ENCODE results near the gene DENND1B. TPM values are rescaled to one million over a fixed set of nuclear protein-coding genes. Genes with fewer than 3 reads are reported as not detected.

The DENND1B gene
- total and polyA plus RNA-seq, 4 donors, result 1.7 to 13.7 (median 7.9) TPM

DNA sequence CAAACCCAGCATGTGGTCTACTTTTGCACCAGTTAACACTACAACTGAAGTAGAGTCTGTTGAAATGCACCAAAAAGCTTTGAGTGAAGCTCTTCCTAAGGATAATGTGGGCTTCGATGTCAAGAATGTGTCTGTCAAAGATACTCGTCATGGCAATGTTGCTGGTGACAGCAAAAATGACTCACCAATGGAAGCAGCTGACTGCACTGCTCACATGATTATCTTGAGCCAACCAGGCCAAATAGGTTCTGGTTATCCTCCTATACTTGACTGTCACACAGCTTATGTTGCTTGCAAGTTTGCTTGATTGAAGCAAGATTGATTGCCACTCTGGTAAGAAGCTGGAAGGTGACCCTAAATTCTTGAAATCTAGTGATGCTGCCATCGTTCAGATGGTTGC, 85.2 kb downstream of the DENND1B start:
- WGBS, result 96% methylated on average over 3 of the region's 3 CpGs

DNA sequence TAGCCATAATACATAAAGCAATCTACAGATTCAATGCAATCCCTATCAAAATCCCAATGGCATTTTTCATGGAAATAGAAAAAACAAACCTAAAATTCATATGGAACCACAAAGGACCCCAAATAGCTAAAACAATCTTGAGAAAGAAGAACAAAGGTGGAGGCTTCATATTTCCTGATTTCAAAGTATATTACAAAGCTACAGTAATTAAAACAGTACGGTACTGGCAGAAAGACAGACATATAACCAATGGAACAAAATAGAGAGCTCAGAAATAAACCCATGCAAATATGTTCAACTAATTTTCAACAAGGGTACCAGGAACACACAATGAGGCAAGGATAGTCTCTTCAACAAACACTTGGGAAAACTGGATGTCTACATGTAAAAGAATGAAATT, 87.0 kb downstream of the DENND1B start:
- TF ChIP-seq, protein P1, sequence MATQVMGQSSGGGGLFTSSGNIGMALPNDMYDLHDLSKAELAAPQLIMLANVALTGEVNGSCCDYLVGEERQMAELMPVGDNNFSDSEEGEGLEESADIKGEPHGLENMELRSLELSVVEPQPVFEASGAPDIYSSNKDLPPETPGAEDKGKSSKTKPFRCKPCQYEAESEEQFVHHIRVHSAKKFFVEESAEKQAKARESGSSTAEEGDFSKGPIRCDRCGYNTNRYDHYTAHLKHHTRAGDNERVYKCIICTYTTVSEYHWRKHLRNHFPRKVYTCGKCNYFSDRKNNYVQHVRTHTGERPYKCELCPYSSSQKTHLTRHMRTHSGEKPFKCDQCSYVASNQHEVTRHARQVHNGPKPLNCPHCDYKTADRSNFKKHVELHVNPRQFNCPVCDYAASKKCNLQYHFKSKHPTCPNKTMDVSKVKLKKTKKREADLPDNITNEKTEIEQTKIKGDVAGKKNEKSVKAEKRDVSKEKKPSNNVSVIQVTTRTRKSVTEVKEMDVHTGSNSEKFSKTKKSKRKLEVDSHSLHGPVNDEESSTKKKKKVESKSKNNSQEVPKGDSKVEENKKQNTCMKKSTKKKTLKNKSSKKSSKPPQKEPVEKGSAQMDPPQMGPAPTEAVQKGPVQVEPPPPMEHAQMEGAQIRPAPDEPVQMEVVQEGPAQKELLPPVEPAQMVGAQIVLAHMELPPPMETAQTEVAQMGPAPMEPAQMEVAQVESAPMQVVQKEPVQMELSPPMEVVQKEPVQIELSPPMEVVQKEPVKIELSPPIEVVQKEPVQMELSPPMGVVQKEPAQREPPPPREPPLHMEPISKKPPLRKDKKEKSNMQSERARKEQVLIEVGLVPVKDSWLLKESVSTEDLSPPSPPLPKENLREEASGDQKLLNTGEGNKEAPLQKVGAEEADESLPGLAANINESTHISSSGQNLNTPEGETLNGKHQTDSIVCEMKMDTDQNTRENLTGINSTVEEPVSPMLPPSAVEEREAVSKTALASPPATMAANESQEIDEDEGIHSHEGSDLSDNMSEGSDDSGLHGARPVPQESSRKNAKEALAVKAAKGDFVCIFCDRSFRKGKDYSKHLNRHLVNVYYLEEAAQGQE (IDR thresholded peaks at IDR 0.05), result no peak
- TF ChIP-seq, protein P2, sequence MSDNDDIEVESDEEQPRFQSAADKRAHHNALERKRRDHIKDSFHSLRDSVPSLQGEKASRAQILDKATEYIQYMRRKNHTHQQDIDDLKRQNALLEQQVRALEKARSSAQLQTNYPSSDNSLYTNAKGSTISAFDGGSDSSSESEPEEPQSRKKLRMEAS (IDR thresholded peaks at IDR 0.05), result no peak
- no peak for TF ChIP-seq RXRA (IDR thresholded peaks at IDR 0.05)
- TF ChIP-seq, protein P3, sequence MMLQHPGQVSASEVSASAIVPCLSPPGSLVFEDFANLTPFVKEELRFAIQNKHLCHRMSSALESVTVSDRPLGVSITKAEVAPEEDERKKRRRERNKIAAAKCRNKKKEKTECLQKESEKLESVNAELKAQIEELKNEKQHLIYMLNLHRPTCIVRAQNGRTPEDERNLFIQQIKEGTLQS (IDR thresholded peaks at IDR 0.05), result no peak
- no peak for TF ChIP-seq HNF4G (IDR thresholded peaks at IDR 0.05)
- no peak for TF ChIP-seq TAF1 (conservative IDR thresholded peaks at IDR 0.05)
- TF ChIP-seq, protein P4, sequence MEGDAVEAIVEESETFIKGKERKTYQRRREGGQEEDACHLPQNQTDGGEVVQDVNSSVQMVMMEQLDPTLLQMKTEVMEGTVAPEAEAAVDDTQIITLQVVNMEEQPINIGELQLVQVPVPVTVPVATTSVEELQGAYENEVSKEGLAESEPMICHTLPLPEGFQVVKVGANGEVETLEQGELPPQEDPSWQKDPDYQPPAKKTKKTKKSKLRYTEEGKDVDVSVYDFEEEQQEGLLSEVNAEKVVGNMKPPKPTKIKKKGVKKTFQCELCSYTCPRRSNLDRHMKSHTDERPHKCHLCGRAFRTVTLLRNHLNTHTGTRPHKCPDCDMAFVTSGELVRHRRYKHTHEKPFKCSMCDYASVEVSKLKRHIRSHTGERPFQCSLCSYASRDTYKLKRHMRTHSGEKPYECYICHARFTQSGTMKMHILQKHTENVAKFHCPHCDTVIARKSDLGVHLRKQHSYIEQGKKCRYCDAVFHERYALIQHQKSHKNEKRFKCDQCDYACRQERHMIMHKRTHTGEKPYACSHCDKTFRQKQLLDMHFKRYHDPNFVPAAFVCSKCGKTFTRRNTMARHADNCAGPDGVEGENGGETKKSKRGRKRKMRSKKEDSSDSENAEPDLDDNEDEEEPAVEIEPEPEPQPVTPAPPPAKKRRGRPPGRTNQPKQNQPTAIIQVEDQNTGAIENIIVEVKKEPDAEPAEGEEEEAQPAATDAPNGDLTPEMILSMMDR (IDR thresholded peaks at IDR 0.05; ENCODE audit: low read depth, low read length, missing input control), result no peak
- no peak for TF ChIP-seq FOXA1 (IDR thresholded peaks at IDR 0.05)
- TF ChIP-seq HNF4A (conservative IDR thresholded peaks at IDR 0.05), result no peak
- no peak for TF ChIP-seq GABPA (IDR thresholded peaks at IDR 0.05 in 1 of 2, conservative IDR thresholded peaks at IDR 0.05 in 1 of 2)
- TF ChIP-seq FOXA2 (IDR thresholded peaks at IDR 0.05), result no peak
- TF ChIP-seq, protein P5, sequence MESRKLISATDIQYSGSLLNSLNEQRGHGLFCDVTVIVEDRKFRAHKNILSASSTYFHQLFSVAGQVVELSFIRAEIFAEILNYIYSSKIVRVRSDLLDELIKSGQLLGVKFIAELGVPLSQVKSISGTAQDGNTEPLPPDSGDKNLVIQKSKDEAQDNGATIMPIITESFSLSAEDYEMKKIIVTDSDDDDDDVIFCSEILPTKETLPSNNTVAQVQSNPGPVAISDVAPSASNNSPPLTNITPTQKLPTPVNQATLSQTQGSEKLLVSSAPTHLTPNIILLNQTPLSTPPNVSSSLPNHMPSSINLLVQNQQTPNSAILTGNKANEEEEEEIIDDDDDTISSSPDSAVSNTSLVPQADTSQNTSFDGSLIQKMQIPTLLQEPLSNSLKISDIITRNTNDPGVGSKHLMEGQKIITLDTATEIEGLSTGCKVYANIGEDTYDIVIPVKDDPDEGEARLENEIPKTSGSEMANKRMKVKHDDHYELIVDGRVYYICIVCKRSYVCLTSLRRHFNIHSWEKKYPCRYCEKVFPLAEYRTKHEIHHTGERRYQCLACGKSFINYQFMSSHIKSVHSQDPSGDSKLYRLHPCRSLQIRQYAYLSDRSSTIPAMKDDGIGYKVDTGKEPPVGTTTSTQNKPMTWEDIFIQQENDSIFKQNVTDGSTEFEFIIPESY (IDR thresholded peaks at IDR 0.05), result no peak
- TF ChIP-seq JUND (IDR thresholded peaks at IDR 0.05), result no peak
- no peak for TF ChIP-seq NR2F2 (IDR thresholded peaks at IDR 0.05)
- no peak for TF ChIP-seq SP1 (IDR thresholded peaks at IDR 0.05)
- TF ChIP-seq RAD21 (IDR thresholded peaks at IDR 0.05), result no peak
- no peak for TF ChIP-seq EGR1 (IDR thresholded peaks at IDR 0.05; ENCODE audit: low read depth in 2 of 2)
- no peak for TF ChIP-seq YY1 (IDR thresholded peaks at IDR 0.05)
- Histone ChIP-seq H3K4me1 (ENCODE audit: control insufficient read depth in 4 of 4, insufficient read depth in 4 of 4, low read length in 3 of 4) (peaks cover 0 to 17% (median 12%) of the 10 kb centered on the region in 4 donors), H3K27me3 (ENCODE audit: control insufficient read depth in 4 of 4, insufficient read depth in 4 of 4, low read length in 3 of 4) (no peaks in the 10 kb centered on the region), H3K9me3 (ENCODE audit: control insufficient read depth in 4 of 4, low read length in 3 of 4) (peaks cover 0 to 5% (median 2%) of the 10 kb centered on the region in 4 donors), H3K36me3 (ENCODE audit: control insufficient read depth in 4 of 4, insufficient read depth in 3 of 4, low read depth in 1 of 4, low read length in 3 of 4) (no peaks in the 10 kb centered on the region), H3K4me3 (ENCODE audit: low read depth in 1 of 3, low read length in 3 of 3) (no peak overlapping the region), H3K27ac (ENCODE audit: low read depth in 1 of 2, low read length in 2 of 2) (no peak overlapping the region), H3K9ac (ENCODE audit: low read depth in 1 of 2, low read length in 2 of 2) (no peak overlapping the region)
- WGBS, result 96% methylated on average over 1 of the region's 1 CpG
- no peak for DNase-seq (ENCODE audit: low spot score)

More for the DNA sequence above, 85.2 kb downstream of the DENND1B start:
- TF ChIP-seq, protein P4 (IDR thresholded peaks at IDR 0.05; ENCODE audit: low read depth, low read length, missing input control), result no peak
- TF ChIP-seq JUND (IDR thresholded peaks at IDR 0.05), result no peak
- no peak for TF ChIP-seq SP1 (IDR thresholded peaks at IDR 0.05)
- Histone ChIP-seq H3K9ac (ENCODE audit: low read depth in 1 of 2, low read length in 2 of 2) (no peak overlapping the region), H3K36me3 (ENCODE audit: control insufficient read depth in 4 of 4, insufficient read depth in 3 of 4, low read depth in 1 of 4, low read length in 3 of 4) (no peaks in the 10 kb centered on the region), H3K27ac (ENCODE audit: low read depth in 1 of 2, low read length in 2 of 2) (no peak overlapping the region), H3K27me3 (ENCODE audit: control insufficient read depth in 4 of 4, insufficient read depth in 4 of 4, low read length in 3 of 4) (no peaks in the 10 kb centered on the region), H3K9me3 (ENCODE audit: control insufficient read depth in 4 of 4, low read length in 3 of 4) (peaks cover 0 to 5% (median 2%) of the 10 kb centered on the region in 4 donors), H3K4me1 (ENCODE audit: control insufficient read depth in 4 of 4, insufficient read depth in 4 of 4, low read length in 3 of 4) (peaks cover 0 to 21% (median 18%) of the 10 kb centered on the region in 4 donors), H3K4me3 (ENCODE audit: low read depth in 1 of 3, low read length in 3 of 3) (no peak overlapping the region)
- DNase-seq (ENCODE audit: low spot score), result no peak

All from liver (tissue), 9 donors.